ENCODE results near the gene SLC1A2.
A peak's percentile ranks its signal among the peaks of the same experiment; 100 is the strongest.

The SLC1A2 gene

GRCh38 chr11:35403765-35404387 lies 15.5 kb downstream of the SLC1A2 start:
- no peak overlapping the region for H3K9ac ChIP-seq (ENCODE audit: low read length)

GRCh38 chr11:35402751-35403660 lies 16.4 kb downstream of the SLC1A2 start:
- no peak overlapping the region for H3K9ac ChIP-seq (ENCODE audit: low read length)
- no peak overlapping the region for H3K4me3 ChIP-seq (ENCODE audit: low read length)
- H3K36me3 ChIP-seq (ENCODE audit: control insufficient read depth, insufficient read depth, low read length) = no peaks in the 10 kb centered on the region
- no peaks in the 10 kb centered on the region for H3K27me3 ChIP-seq (ENCODE audit: control insufficient read depth, insufficient read depth, low read length)
- no peak overlapping the region for H3K27ac ChIP-seq (ENCODE audit: low read depth, low read length)
- H3K4me1 ChIP-seq (ENCODE audit: control insufficient read depth, insufficient read depth, low read length) = no peaks in the 10 kb centered on the region

More at GRCh38 chr11:35403765-35404387, 15.5 kb downstream of the SLC1A2 start:
- Histone ChIP-seq H3K36me3 (ENCODE audit: control insufficient read depth, insufficient read depth, low read length) (no peaks in the 10 kb centered on the region), H3K4me1 (ENCODE audit: control insufficient read depth, insufficient read depth, low read length) (no peaks in the 10 kb centered on the region), H3K27ac (ENCODE audit: low read depth, low read length) (no peak overlapping the region), H3K27me3 (ENCODE audit: control insufficient read depth, insufficient read depth, low read length) (no peaks in the 10 kb centered on the region), H3K4me3 (ENCODE audit: low read length) (no peak overlapping the region)

- Histone ChIP-seq H3K36me3 (ENCODE audit: control insufficient read depth, insufficient read depth, low read length) (no peaks in the 10 kb centered on the region), H3K4me1 (ENCODE audit: control insufficient read depth, insufficient read depth, low read length) (no peaks in the 10 kb centered on the region), H3K4me3 (ENCODE audit: low read length) (no peak overlapping the region), H3K9ac (ENCODE audit: low read length) (no peak overlapping the region), H3K27ac (ENCODE audit: low read depth, low read length) (no peak overlapping the region), H3K27me3 (ENCODE audit: control insufficient read depth, insufficient read depth, low read length) (no peaks in the 10 kb centered on the region)
Observed at GRCh38 chr11:35398881-35399280, 20.5 kb downstream of the SLC1A2 start.

GRCh38 chr11:35394941-35395340 lies 24.4 kb downstream of the SLC1A2 start:
- no peak overlapping the region for H3K4me3 ChIP-seq (ENCODE audit: low read length)
- no peak overlapping the region for H3K27ac ChIP-seq (ENCODE audit: low read depth, low read length)
- H3K4me1 ChIP-seq (ENCODE audit: control insufficient read depth, insufficient read depth, low read length) = no peaks in the 10 kb centered on the region
- no peaks in the 10 kb centered on the region for H3K27me3 ChIP-seq (ENCODE audit: control insufficient read depth, insufficient read depth, low read length)
- H3K36me3 ChIP-seq (ENCODE audit: control insufficient read depth, insufficient read depth, low read length) = no peaks in the 10 kb centered on the region
- no peak overlapping the region for H3K9ac ChIP-seq (ENCODE audit: low read length)

- H3K27ac ChIP-seq (ENCODE audit: low read depth, low read length) = no peak overlapping the region
Observed at GRCh38 chr11:35393098-35393497, 26.3 kb downstream of the SLC1A2 start.

GRCh38 chr11:35391922-35392688 lies 27.3 kb downstream of the SLC1A2 start:
- Histone ChIP-seq H3K4me1 (ENCODE audit: control insufficient read depth, insufficient read depth, low read length) (no peaks in the 10 kb centered on the region), H3K27me3 (ENCODE audit: control insufficient read depth, insufficient read depth, low read length) (no peaks in the 10 kb centered on the region), H3K4me3 (ENCODE audit: low read length) (peak overlapping the region; percentile 31), H3K36me3 (ENCODE audit: control insufficient read depth, insufficient read depth, low read length) (no peaks in the 10 kb centered on the region), H3K9ac (ENCODE audit: low read length) (no peak overlapping the region), H3K27ac (ENCODE audit: low read depth, low read length) (no peak overlapping the region)

More at GRCh38 chr11:35393098-35393497, 26.3 kb downstream of the SLC1A2 start:
- no peaks in the 10 kb centered on the region for H3K36me3 ChIP-seq (ENCODE audit: control insufficient read depth, insufficient read depth, low read length)
- H3K27me3 ChIP-seq (ENCODE audit: control insufficient read depth, insufficient read depth, low read length) = no peaks in the 10 kb centered on the region
- no peak overlapping the region for H3K4me3 ChIP-seq (ENCODE audit: low read length)
- H3K9ac ChIP-seq (ENCODE audit: low read length) = no peak overlapping the region
- no peaks in the 10 kb centered on the region for H3K4me1 ChIP-seq (ENCODE audit: control insufficient read depth, insufficient read depth, low read length)

- Histone ChIP-seq H3K4me3 (ENCODE audit: low read length) (no peak overlapping the region), H3K4me1 (ENCODE audit: control insufficient read depth, insufficient read depth, low read length) (no peaks in the 10 kb centered on the region), H3K27ac (ENCODE audit: low read depth, low read length) (no peak overlapping the region), H3K36me3 (ENCODE audit: control insufficient read depth, insufficient read depth, low read length) (no peaks in the 10 kb centered on the region), H3K27me3 (ENCODE audit: control insufficient read depth, insufficient read depth, low read length) (no peaks in the 10 kb centered on the region), H3K9ac (ENCODE audit: low read length) (no peak overlapping the region)
Observed at GRCh38 chr11:35390737-35391682, 28.3 kb downstream of the SLC1A2 start.

GRCh38 chr11:35389897-35390465 lies 29.4 kb downstream of the SLC1A2 start:
- no peaks in the 10 kb centered on the region for H3K36me3 ChIP-seq (ENCODE audit: control insufficient read depth, insufficient read depth, low read length)
- no peaks in the 10 kb centered on the region for H3K27me3 ChIP-seq (ENCODE audit: control insufficient read depth, insufficient read depth, low read length)
- no peak overlapping the region for H3K4me3 ChIP-seq (ENCODE audit: low read length)
- no peaks in the 10 kb centered on the region for H3K4me1 ChIP-seq (ENCODE audit: control insufficient read depth, insufficient read depth, low read length)
- H3K9ac ChIP-seq (ENCODE audit: low read length) = no peak overlapping the region
- no peak overlapping the region for H3K27ac ChIP-seq (ENCODE audit: low read depth, low read length)

- no peaks in the 10 kb centered on the region for H3K36me3 ChIP-seq (ENCODE audit: control insufficient read depth, insufficient read depth, low read length)
- no peaks in the 10 kb centered on the region for H3K27me3 ChIP-seq (ENCODE audit: control insufficient read depth, insufficient read depth, low read length)
- no peak overlapping the region for H3K9ac ChIP-seq (ENCODE audit: low read length)
- H3K27ac ChIP-seq (ENCODE audit: low read depth, low read length) = no peak overlapping the region
- H3K4me1 ChIP-seq (ENCODE audit: control insufficient read depth, insufficient read depth, low read length) = no peaks in the 10 kb centered on the region
- H3K4me3 ChIP-seq (ENCODE audit: low read length) = no peak overlapping the region
Observed at GRCh38 chr11:35389112-35389511, 30.2 kb downstream of the SLC1A2 start.

- no peaks in the 10 kb centered on the region for H3K27me3 ChIP-seq (ENCODE audit: control insufficient read depth, insufficient read depth, low read length)
- no peak overlapping the region for H3K9ac ChIP-seq (ENCODE audit: low read length)
- no peaks in the 10 kb centered on the region for H3K36me3 ChIP-seq (ENCODE audit: control insufficient read depth, insufficient read depth, low read length)
- no peak overlapping the region for H3K27ac ChIP-seq (ENCODE audit: low read depth, low read length)
- no peaks in the 10 kb centered on the region for H3K4me1 ChIP-seq (ENCODE audit: control insufficient read depth, insufficient read depth, low read length)
- no peak overlapping the region for H3K4me3 ChIP-seq (ENCODE audit: low read length)
Observed at GRCh38 chr11:35388061-35388460, 31.3 kb downstream of the SLC1A2 start.

- no peaks in the 10 kb centered on the region for H3K4me1 ChIP-seq (ENCODE audit: control insufficient read depth, insufficient read depth, low read length)
- H3K27me3 ChIP-seq (ENCODE audit: control insufficient read depth, insufficient read depth, low read length) = no peaks in the 10 kb centered on the region
- no peak overlapping the region for H3K27ac ChIP-seq (ENCODE audit: low read depth, low read length)
- H3K4me3 ChIP-seq (ENCODE audit: low read length) = no peak overlapping the region
- no peak overlapping the region for H3K9ac ChIP-seq (ENCODE audit: low read length)
- H3K36me3 ChIP-seq (ENCODE audit: control insufficient read depth, insufficient read depth, low read length) = no peaks in the 10 kb centered on the region
Observed at GRCh38 chr11:35387111-35387982, 32.0 kb downstream of the SLC1A2 start.

Measured in rectal smooth muscle tissue (tissue), 1 donor.